Suprapubic skin (tissue), 4 donors: ENCODE measurements around the gene STYXL2. TPM values are rescaled to one million over a fixed set of nuclear protein-coding genes. Genes with fewer than 3 reads are reported as not detected.

ENCODE experiments used
- DNase-seq, 2 donors: peaks; one replicate each; pipeline ENCODE4 v3.0.0-alpha.2; 2019; ENCODE audit warnings: low spot score in 2 of 2
- H3K27ac ChIP-seq: fragments of 200-600 bp; sonication (generic); one replicate; pipeline ENCODE4 v1.5.1; 2019
- H3K27me3 ChIP-seq: fragments of 200-600 bp; sonication (generic); one replicate; pipeline ENCODE4 v1.5.1; 2019
- H3K36me3 ChIP-seq: fragments of 200-600 bp; sonication (generic); one replicate; pipeline ENCODE4 v1.5.1; 2019
- H3K4me1 ChIP-seq: fragments of 200-600 bp; sonication (generic); one replicate; pipeline ENCODE4 v1.5.1; 2019
- H3K4me3 ChIP-seq: fragments of 200-600 bp; sonication (generic); one replicate; pipeline ENCODE4 v1.5.1; 2019; ENCODE audit warnings: mild to moderate bottlenecking
- H3K9me3 ChIP-seq: fragments of 200-600 bp; sonication (generic); one replicate; pipeline ENCODE4 v1.5.1; 2019
- CTCF ChIP-seq, 2 donors: fragments of 200-600 bp in 1 of 2; fragments of 450-650 bp in 1 of 2; sonication (generic) in 1 of 2; IDR thresholded peaks; one replicate each; pipeline ENCODE4 v1.5.1; 2016 to 2019; ENCODE audit warnings: antibody characterized with exemption in 2 of 2, mild to moderate bottlenecking in 1 of 2, moderate library complexity in 1 of 2
- EP300 ChIP-seq: sonication (generic); formaldehyde crosslinking; IDR thresholded peaks from one replicate; pipeline ENCODE4 v1.6.1; 2017; ENCODE audit warnings: antibody characterized with exemption
- POLR2A ChIP-seq, 2 donors: fragments of 450-650 bp; IDR thresholded peaks; one replicate each; pipeline ENCODE4 v1.6.1; 2017; ENCODE audit warnings: antibody characterized with exemption in 2 of 2, mild to moderate bottlenecking in 2 of 2, moderate library complexity in 2 of 2
- POLR2AphosphoS5 ChIP-seq, 3 donors: sonication (generic); formaldehyde crosslinking; IDR thresholded peaks; one replicate each; pipeline ENCODE4 v1.6.1; 2017; ENCODE audit warnings: antibody characterized with exemption in 3 of 3
- WGBS: methylation state at CpG from one replicate; pipeline ENCODE4 v1.1.5; 2018; 5-methylcytosine and 5-hydroxymethylcytosine counted together
- total RNA-seq, 4 donors: library from RNA; depleted of rRNA; stranded (reverse); fragments of >200 nt; gene quantifications; one replicate each; pipeline ENCODE4 v1.1.0, GENCODE V29; 2016

The STYXL2 gene
- total RNA-seq, 4 donors from 2014 or later: 0.29 TPM; not detected in 3

- no peak for DNase-seq
- WGBS: 50% methylated on average over 10 of the region's 10 CpGs
- Histone ChIP-seq H3K27ac (no peak overlapping the region), H3K4me1 (peaks cover 6% of the 10 kb centered on the region), H3K27me3 (peaks cover 32% of the 10 kb centered on the region), H3K36me3 (no peaks in the 10 kb centered on the region), H3K9me3 (no peaks in the 10 kb centered on the region), H3K4me3 (no peak overlapping the region)
- TF ChIP-seq EP300: no peak
- no peak for TF ChIP-seq CTCF (IDR thresholded peaks at IDR 0.05)
- no peak for TF ChIP-seq POLR2AphosphoS5 (IDR thresholded peaks at IDR 0.05)
- TF ChIP-seq POLR2A (IDR thresholded peaks at IDR 0.05): no peak
Measured at GRCh38 chr1:167056529-167057231, 37.2 kb upstream of the STYXL2 start.

- Histone ChIP-seq H3K4me3 (no peak overlapping the region), H3K27me3 (peaks cover 30% of the 10 kb centered on the region), H3K4me1 (peaks cover 6% of the 10 kb centered on the region), H3K27ac (no peak overlapping the region), H3K36me3 (no peaks in the 10 kb centered on the region), H3K9me3 (no peaks in the 10 kb centered on the region)
- no peak for TF ChIP-seq POLR2A (IDR thresholded peaks at IDR 0.05)
- no peak for TF ChIP-seq POLR2AphosphoS5 (IDR thresholded peaks at IDR 0.05)
- TF ChIP-seq CTCF (IDR thresholded peaks at IDR 0.05): no peak
- TF ChIP-seq EP300: no peak
- no peak for DNase-seq
- 45% methylated on average over 6 of the region's 6 CpGs for WGBS
Measured at GRCh38 chr1:167057241-167057688, 36.6 kb upstream of the STYXL2 start.

- DNase-seq: peak in 1 of 2 donors; percentile 75
- 7% methylated on average over 15 of the region's 17 CpGs for WGBS
- H3K27ac ChIP-seq: no peak overlapping the region
- no peak overlapping the region for H3K4me3 ChIP-seq
- no peak for TF ChIP-seq EP300
- TF ChIP-seq CTCF (IDR thresholded peaks at IDR 0.05): peak; percentile 74 to 93
- H3K36me3 ChIP-seq: no peaks in the 10 kb centered on the region
- H3K9me3 ChIP-seq: no peaks in the 10 kb centered on the region
- H3K27me3 ChIP-seq: peaks cover 25% of the 10 kb centered on the region
- peaks cover 6% of the 10 kb centered on the region for H3K4me1 ChIP-seq
Measured at GRCh38 chr1:167059045-167059808, 34.6 kb upstream of the STYXL2 start.

GRCh38 chr1:167059809-167060107 lies 34.1 kb upstream of the STYXL2 start:
- WGBS: 16% methylated on average over 1 of the region's 1 CpG
- Histone ChIP-seq H3K9me3 (no peaks in the 10 kb centered on the region), H3K36me3 (no peaks in the 10 kb centered on the region), H3K27ac (no peak overlapping the region), H3K27me3 (peaks cover 20% of the 10 kb centered on the region), H3K4me1 (peaks cover 6% of the 10 kb centered on the region), H3K4me3 (no peak overlapping the region)
- no peak for TF ChIP-seq POLR2A (IDR thresholded peaks at IDR 0.05)
- TF ChIP-seq CTCF (IDR thresholded peaks at IDR 0.05): no peak
- TF ChIP-seq EP300: no peak
- TF ChIP-seq POLR2AphosphoS5 (IDR thresholded peaks at IDR 0.05): no peak
- DNase-seq: no peak
